Measurements from ENCODE around the gene SDHAF3. TPM values are rescaled to one million over a fixed set of nuclear protein-coding genes. Genes with fewer than 3 reads are reported as not detected.
"Not testable (repeated sequence)": the region's sequence is repeated elsewhere in the genome, so short reads cannot be mapped to it uniquely, and the experiment has no call there.

SDHAF3 gene
- total RNA-seq, 2 experiments from 2014 or later = 15.1 to 19.2 TPM

- Mint-ChIP-seq H3K9me3 (peaks cover 3% of the 10 kb centered on the region), H3K27ac (no peak overlapping the region), H3K4me3 (no peak overlapping the region), H3K27me3 (no peaks in the 10 kb centered on the region), H3K4me1 (peaks cover 3% of the 10 kb centered on the region), H3K36me3 (ENCODE audit: low read depth) (peaks cover 7% of the 10 kb centered on the region)
- CTCF ChIA-PET = interaction anchor here (0.5 to 1.5 kb wide), 2 partner anchors 15 to 1747 kb away, joined by 4 to 8 read pairs; no protein-coding TSS in a partner anchor
- DNase-seq = no peak
- POLR2A ChIA-PET = no interaction called here
These were observed 15.7 kb downstream of the SDHAF3 start for GRCh38 chr7:97133159-97133558.

GRCh38 chr7:97138830-97139229, 21.3 kb downstream of the SDHAF3 start:
- Mint-ChIP-seq H3K4me1 (no peaks in the 10 kb centered on the region), H3K27ac (no peak overlapping the region), H3K4me3 (no peak overlapping the region), H3K27me3 (no peaks in the 10 kb centered on the region), H3K36me3 (ENCODE audit: low read depth) (peaks cover 39% of the 10 kb centered on the region), H3K9me3 (peaks cover 28% of the 10 kb centered on the region)
- ChIA-PET CTCF (interaction anchor here (0.6 kb wide), 1 partner anchor 1118 kb away, joined by 4 read pairs; no protein-coding TSS in a partner anchor), POLR2A (no interaction called here)
- no peak for DNase-seq

- CTCF ChIA-PET = interaction anchor here (1.0 kb wide), 2 partner anchors 16 to 69 kb away, joined by 3 to 4 read pairs; no protein-coding TSS in a partner anchor
These were observed 27.6 kb downstream of the SDHAF3 start for GRCh38 chr7:97145068-97145467.

GRCh38 chr7:97149843-97150242, 32.3 kb downstream of the SDHAF3 start:
- H3K27ac Mint-ChIP-seq = no peak overlapping the region
- no peak overlapping the region for H3K4me3 Mint-ChIP-seq
- H3K4me1 Mint-ChIP-seq = no peaks in the 10 kb centered on the region
- ChIA-PET CTCF (no interaction called here), POLR2A (no interaction called here)
- peaks cover 2% of the 10 kb centered on the region for H3K36me3 Mint-ChIP-seq (ENCODE audit: low read depth)
- DNase-seq = no peak
- H3K27me3 Mint-ChIP-seq = no peaks in the 10 kb centered on the region
- H3K9me3 Mint-ChIP-seq = no peaks in the 10 kb centered on the region

More at GRCh38 chr7:97145068-97145467, 27.6 kb downstream of the SDHAF3 start:
- POLR2A ChIA-PET = no interaction called here
- no peak overlapping the region for H3K4me3 Mint-ChIP-seq
- H3K27ac Mint-ChIP-seq = no peak overlapping the region
- DNase-seq = no peak
- no peaks in the 10 kb centered on the region for H3K4me1 Mint-ChIP-seq
- peaks cover 16% of the 10 kb centered on the region for H3K36me3 Mint-ChIP-seq (ENCODE audit: low read depth)
- no peaks in the 10 kb centered on the region for H3K27me3 Mint-ChIP-seq
- H3K9me3 Mint-ChIP-seq = peaks cover 13% of the 10 kb centered on the region

DNA sequence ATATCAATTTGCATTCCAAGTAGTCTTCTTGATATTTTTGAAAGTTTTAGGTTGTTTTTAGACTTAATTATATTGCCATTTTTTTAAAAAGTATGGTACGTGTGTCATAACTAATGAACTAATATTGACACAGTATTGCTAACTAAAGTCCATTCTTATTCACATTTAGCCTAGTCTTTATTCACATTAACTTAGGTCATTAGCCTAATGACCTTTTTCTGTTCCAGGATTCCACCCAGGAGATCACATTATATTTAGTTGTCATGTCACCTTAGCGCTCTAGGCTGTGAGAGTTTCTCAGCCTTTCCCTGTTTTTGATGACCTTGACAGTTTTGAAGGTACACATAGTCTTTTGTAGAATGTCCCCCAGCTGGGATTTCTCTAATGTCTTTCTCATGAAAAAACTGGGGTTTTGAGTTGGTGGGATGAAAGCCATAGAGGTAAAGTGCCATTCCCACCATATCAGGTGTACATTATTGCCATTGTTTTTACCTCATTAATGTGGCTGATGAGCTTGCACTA, 38.5 kb downstream of the SDHAF3 start:
- no peak for DNase-seq
- Mint-ChIP-seq H3K27ac (no peak overlapping the region), H3K27me3 (no peaks in the 10 kb centered on the region), H3K4me3 (no peak overlapping the region), H3K4me1 (no peaks in the 10 kb centered on the region), H3K36me3 (ENCODE audit: low read depth) (peaks cover 13% of the 10 kb centered on the region), H3K9me3 (peaks cover 8% of the 10 kb centered on the region)
- ChIA-PET POLR2A (no interaction called here), CTCF (no interaction called here)

DNA sequence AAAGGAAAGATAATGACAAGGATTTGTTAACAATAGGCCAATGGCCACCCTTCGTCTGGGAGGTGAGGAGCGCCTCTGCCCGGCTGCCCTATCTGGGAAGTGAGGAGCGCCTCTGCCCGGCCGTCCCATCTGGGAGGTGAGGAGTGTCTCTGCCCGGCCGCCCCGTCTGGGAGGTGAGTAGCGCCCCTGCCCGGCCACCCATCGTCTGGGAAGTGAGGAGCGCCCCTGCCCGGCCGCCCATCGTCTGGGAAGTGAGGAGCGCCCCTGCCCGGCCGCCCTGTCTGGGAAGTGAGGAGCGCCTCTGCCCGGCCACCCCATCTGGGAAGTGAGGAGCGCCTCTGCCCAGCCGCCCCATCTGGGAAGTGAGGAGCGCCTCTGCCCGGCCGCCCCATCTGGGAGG, 42.5 kb downstream of the SDHAF3 start:
- POLR2A ChIA-PET, DNase-seq, H3K4me3 Mint-ChIP-seq, H3K27ac Mint-ChIP-seq, H3K4me1 Mint-ChIP-seq, H3K27me3 Mint-ChIP-seq: not testable (repeated sequence)
- peaks cover 30% of the 10 kb centered on the region for H3K36me3 Mint-ChIP-seq (ENCODE audit: low read depth)
- CTCF ChIA-PET = interaction anchor here (0.7 kb wide), 1 partner anchor 45 kb away, joined by 3 read pairs; no protein-coding TSS in a partner anchor
- H3K9me3 Mint-ChIP-seq = peaks cover 20% of the 10 kb centered on the region

DNA sequence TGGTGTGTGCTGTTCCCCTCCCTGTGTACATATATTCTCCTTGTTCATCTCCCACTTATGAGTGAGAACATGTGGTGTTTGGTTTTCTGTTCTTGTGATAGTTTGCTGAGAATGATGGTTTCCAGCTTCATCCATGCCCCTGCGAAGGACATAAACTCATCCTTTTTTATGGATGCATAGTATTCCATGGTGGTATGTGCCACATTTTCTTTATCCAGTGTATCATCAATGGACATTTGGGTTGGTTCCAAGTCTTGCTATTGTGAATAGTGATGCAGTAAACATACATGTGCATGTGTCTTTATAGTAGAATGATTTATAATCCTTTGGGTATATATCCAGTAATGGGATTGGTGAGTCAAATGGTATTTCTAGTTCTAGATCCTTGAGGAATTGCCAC, 44.1 kb downstream of the SDHAF3 start:
- DNase-seq, H3K4me3 Mint-ChIP-seq, H3K27ac Mint-ChIP-seq, H3K27me3 Mint-ChIP-seq, CTCF ChIA-PET, POLR2A ChIA-PET, H3K4me1 Mint-ChIP-seq: not testable (repeated sequence)
- peaks cover 40% of the 10 kb centered on the region for H3K36me3 Mint-ChIP-seq (ENCODE audit: low read depth)
- H3K9me3 Mint-ChIP-seq = peaks cover 29% of the 10 kb centered on the region

- Mint-ChIP-seq H3K36me3 (ENCODE audit: low read depth) (peaks cover 44% of the 10 kb centered on the region), H3K27ac (no peak overlapping the region), H3K4me3 (no peak overlapping the region), H3K4me1 (peaks cover 11% of the 10 kb centered on the region), H3K27me3 (no peaks in the 10 kb centered on the region), H3K9me3 (peaks cover 34% of the 10 kb centered on the region)
- ChIA-PET POLR2A (no interaction called here), CTCF (no interaction called here)
- DNase-seq = no peak
These were observed 48.8 kb downstream of the SDHAF3 start for GRCh38 chr7:97166308-97166707.

DNA sequence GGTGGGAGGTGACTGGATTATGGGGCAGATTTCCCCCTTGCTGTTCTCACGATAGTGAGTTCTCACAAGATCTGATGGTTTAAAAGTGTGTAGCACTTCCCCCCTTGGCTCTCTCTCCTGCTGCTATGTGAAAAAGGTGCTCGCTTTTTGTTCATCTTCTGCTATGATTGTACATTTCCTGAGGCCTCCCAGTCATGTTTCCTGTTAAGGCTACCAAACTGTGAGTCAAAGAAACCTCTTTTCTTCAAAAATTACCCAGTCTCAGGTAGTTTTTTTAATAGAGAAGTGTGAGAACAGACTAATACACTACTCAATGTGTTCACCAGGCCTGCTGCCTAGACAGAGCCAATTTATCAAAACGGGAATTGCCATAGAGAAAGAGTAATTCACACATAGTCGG, 49.7 kb downstream of the SDHAF3 start:
- CTCF ChIA-PET = no interaction called here
- H3K36me3 Mint-ChIP-seq (ENCODE audit: low read depth) = peaks cover 38% of the 10 kb centered on the region

DNA sequence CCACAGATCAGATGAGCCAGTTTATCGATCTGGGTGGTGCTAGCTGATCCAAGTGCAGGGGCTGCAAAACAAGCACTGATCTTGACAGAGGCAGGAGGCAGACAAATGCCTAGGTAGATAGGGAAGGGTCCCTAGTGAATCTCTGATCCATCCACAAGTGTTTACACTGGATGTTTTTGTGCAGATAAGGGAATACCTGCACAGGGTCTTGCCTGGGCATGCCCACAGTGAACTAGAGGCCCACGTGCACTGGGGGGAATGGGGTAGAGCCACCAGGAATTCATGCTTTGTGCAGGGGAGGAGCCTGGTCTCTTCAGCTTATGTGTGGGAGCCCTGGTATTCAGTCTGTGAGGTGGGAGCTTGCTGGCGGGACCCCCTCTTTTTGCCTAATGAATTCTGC, 50.3 kb downstream of the SDHAF3 start:
- no peak for DNase-seq
- H3K27ac Mint-ChIP-seq = no peak overlapping the region
- H3K9me3 Mint-ChIP-seq = peaks cover 26% of the 10 kb centered on the region
- peaks cover 10% of the 10 kb centered on the region for H3K4me1 Mint-ChIP-seq
- CTCF ChIA-PET = no interaction called here
- H3K36me3 Mint-ChIP-seq (ENCODE audit: low read depth) = peaks cover 33% of the 10 kb centered on the region
- no peaks in the 10 kb centered on the region for H3K27me3 Mint-ChIP-seq
- no peak overlapping the region for H3K4me3 Mint-ChIP-seq
- POLR2A ChIA-PET = no interaction called here

More for the DNA sequence above, 49.7 kb downstream of the SDHAF3 start:
- peaks cover 10% of the 10 kb centered on the region for H3K4me1 Mint-ChIP-seq
- no peak overlapping the region for H3K27ac Mint-ChIP-seq
- POLR2A ChIA-PET = no interaction called here
- peaks cover 32% of the 10 kb centered on the region for H3K9me3 Mint-ChIP-seq
- DNase-seq = no peak
- H3K27me3 Mint-ChIP-seq = no peaks in the 10 kb centered on the region
- H3K4me3 Mint-ChIP-seq = no peak overlapping the region

GRCh38 chr7:97174303-97174702, 56.8 kb downstream of the SDHAF3 start:
- H3K27me3 Mint-ChIP-seq = no peaks in the 10 kb centered on the region

GRCh38 chr7:97179454-97180104, 62.1 kb downstream of the SDHAF3 start:
- H3K36me3 Mint-ChIP-seq (ENCODE audit: low read depth) = peaks cover 2% of the 10 kb centered on the region
- H3K4me1 Mint-ChIP-seq = no peaks in the 10 kb centered on the region
- peak; percentile 62 for DNase-seq
- H3K4me3 Mint-ChIP-seq = no peak overlapping the region
- ChIA-PET POLR2A (no interaction called here), CTCF (no interaction called here)
- no peak overlapping the region for H3K27ac Mint-ChIP-seq
- H3K9me3 Mint-ChIP-seq = no peaks in the 10 kb centered on the region
- H3K27me3 Mint-ChIP-seq = no peaks in the 10 kb centered on the region

More at GRCh38 chr7:97174303-97174702, 56.8 kb downstream of the SDHAF3 start:
- POLR2A ChIA-PET = no interaction called here
- no peaks in the 10 kb centered on the region for H3K4me1 Mint-ChIP-seq
- H3K36me3 Mint-ChIP-seq (ENCODE audit: low read depth) = peaks cover 2% of the 10 kb centered on the region
- no peaks in the 10 kb centered on the region for H3K9me3 Mint-ChIP-seq
- CTCF ChIA-PET = no interaction called here
- no peak overlapping the region for H3K4me3 Mint-ChIP-seq
- H3K27ac Mint-ChIP-seq = no peak overlapping the region
- DNase-seq = no peak

GRCh38 chr7:97187067-97187466, 69.6 kb downstream of the SDHAF3 start:
- Mint-ChIP-seq H3K27me3 (peaks cover 4% of the 10 kb centered on the region), H3K4me1 (no peaks in the 10 kb centered on the region), H3K9me3 (no peaks in the 10 kb centered on the region), H3K4me3 (no peak overlapping the region), H3K27ac (no peak overlapping the region), H3K36me3 (ENCODE audit: low read depth) (peaks cover 2% of the 10 kb centered on the region)
- POLR2A ChIA-PET = no interaction called here
- CTCF ChIA-PET = no interaction called here
- DNase-seq = no peak

DNA sequence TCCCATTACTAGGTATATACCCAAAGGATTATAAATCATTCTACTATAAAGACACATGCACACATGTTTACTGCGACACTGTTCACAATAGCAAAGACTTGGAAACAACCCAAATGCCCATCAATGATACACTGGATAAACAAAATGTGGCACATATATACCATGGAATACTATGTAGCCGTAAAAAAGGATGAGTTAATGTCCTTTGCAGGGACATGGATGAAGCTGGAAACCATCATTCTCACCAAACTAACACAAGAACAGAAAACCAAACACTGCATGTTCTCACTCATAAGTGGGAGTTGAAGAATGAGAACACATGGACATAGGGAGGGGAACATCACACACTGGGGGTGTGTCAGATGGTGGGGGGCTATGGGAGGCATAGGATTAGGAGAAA, 78.7 kb downstream of the SDHAF3 start:
- CTCF ChIA-PET; H3K4me1 Mint-ChIP-seq; H3K27ac Mint-ChIP-seq; DNase-seq; H3K4me3 Mint-ChIP-seq; H3K9me3 Mint-ChIP-seq; POLR2A ChIA-PET; H3K36me3 Mint-ChIP-seq (ENCODE audit: low read depth): not testable (repeated sequence)
- peaks cover 26% of the 10 kb centered on the region for H3K27me3 Mint-ChIP-seq

All from activated CD4-positive, alpha-beta T cell treated with anti-CD3 and anti-CD28 coated beads, Interleukin-2, amount 10 ng/mL, durations not matched to agents 7 days and 5 days (primary cell).